Activated B cell treated with CpG ODN at 0.5 μM for 24 hours (primary cell): ENCODE measurements around the gene DLX2. TPM values are rescaled to one million over a fixed set of nuclear protein-coding genes. Genes with fewer than 3 reads are reported as not detected.

ENCODE experiments used
- ATAC-seq: fragments of 200-7000 bp; cut with Tn5 transposase; one replicate; pipeline ENCODE4 v1.10.0; 2021; ENCODE audit warnings: low read depth, mild to moderate bottlenecking, moderate library complexity
- CTCF ChIA-PET: fragments of 350-600 bp; sonication (Branson Sonifier 250); formaldehyde crosslinking; loops from one replicate; lab custom pipeline; 2021; ENCODE audit warnings: antibody characterized with exemption; lab: Charles Lee
- POLR2A ChIA-PET: fragments of 350-600 bp; sonication (Branson Sonifier 250); formaldehyde crosslinking; loops from one replicate; lab custom pipeline; 2021; ENCODE audit warnings: antibody characterized with exemption; lab: Charles Lee
- DNase-seq: peaks from one replicate; pipeline ENCODE4 v3.0.0; 2022
- H3K27ac Mint-ChIP-seq: one replicate; pipeline ENCODE4 v1.8.0; 2020; ENCODE audit warnings: mixed read lengths
- H3K27me3 Mint-ChIP-seq: one replicate; pipeline ENCODE4 v1.8.0; 2021; ENCODE audit warnings: mixed read lengths
- H3K36me3 Mint-ChIP-seq: one replicate; pipeline ENCODE4 v1.8.0; 2021; ENCODE audit warnings: low read depth, mixed read lengths
- H3K4me1 Mint-ChIP-seq: one replicate; pipeline ENCODE4 v1.8.0; 2021; ENCODE audit warnings: mixed read lengths
- H3K4me3 Mint-ChIP-seq: one replicate; pipeline ENCODE4 v1.8.0; 2020; ENCODE audit warnings: mild to moderate bottlenecking, mixed read lengths
- H3K9me3 Mint-ChIP-seq: one replicate; pipeline ENCODE4 v1.8.0; 2020; ENCODE audit warnings: mixed read lengths
- intact Hi-C: fragments of 100-400 bp; cut with micrococcal nuclease; formaldehyde crosslinking; loops from one replicate; pipeline ENCODE4 v1.15.1; 2024
- total RNA-seq: library from RNA; stranded (reverse); gene quantifications from 2 replicates; pipeline ENCODE4 v1.2.3, GENCODE V29; 2022
- TF ChIP-seq, protein P1 (sequence below): fragments of 200-600 bp; IDR thresholded peaks from one replicate; pipeline ENCODE4 v1.8.0; 2022; ENCODE audit warnings: antibody characterized with exemption, mild to moderate bottlenecking

Gene DLX2
- total RNA-seq, 1 donor from 2014 or later = 0.16 TPM

DNA sequence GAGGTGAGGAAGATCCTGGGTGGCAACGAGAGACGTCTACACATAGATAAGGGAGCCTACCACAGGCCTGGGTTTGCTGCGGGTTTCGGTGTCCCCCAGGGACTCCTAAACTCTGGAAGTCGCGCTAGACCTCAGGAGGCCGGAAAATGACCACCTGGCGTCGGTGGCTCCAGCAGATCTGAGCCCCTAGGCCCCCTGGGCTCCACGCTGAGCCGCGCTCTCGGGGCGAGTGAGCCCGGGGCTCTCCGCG lies 18.4 kb downstream of the DLX2 start:
- CTCF ChIA-PET = interaction anchor here (1.3 kb wide), 1 partner anchor 20 kb away, joined by 3 read pairs; no protein-coding TSS in a partner anchor
- Mint-ChIP-seq H3K4me1 (peaks cover 46% of the 10 kb centered on the region), H3K36me3 (peaks cover 2% of the 10 kb centered on the region), H3K4me3 (peak overlapping the region; percentile 75), H3K27ac (no peak overlapping the region), H3K9me3 (peaks cover 5% of the 10 kb centered on the region), H3K27me3 (peaks cover 75% of the 10 kb centered on the region)
- intact Hi-C loops = loop anchor here (2.0 to 5.0 kb wide), 2 partner anchors 1316 to 1367 kb away; partner anchors contain the start of gene SP5
- TF ChIP-seq, protein P1, sequence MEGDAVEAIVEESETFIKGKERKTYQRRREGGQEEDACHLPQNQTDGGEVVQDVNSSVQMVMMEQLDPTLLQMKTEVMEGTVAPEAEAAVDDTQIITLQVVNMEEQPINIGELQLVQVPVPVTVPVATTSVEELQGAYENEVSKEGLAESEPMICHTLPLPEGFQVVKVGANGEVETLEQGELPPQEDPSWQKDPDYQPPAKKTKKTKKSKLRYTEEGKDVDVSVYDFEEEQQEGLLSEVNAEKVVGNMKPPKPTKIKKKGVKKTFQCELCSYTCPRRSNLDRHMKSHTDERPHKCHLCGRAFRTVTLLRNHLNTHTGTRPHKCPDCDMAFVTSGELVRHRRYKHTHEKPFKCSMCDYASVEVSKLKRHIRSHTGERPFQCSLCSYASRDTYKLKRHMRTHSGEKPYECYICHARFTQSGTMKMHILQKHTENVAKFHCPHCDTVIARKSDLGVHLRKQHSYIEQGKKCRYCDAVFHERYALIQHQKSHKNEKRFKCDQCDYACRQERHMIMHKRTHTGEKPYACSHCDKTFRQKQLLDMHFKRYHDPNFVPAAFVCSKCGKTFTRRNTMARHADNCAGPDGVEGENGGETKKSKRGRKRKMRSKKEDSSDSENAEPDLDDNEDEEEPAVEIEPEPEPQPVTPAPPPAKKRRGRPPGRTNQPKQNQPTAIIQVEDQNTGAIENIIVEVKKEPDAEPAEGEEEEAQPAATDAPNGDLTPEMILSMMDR = no peak
- ATAC-seq (no peak), DNase-seq (peak; percentile 20)
- POLR2A ChIA-PET = interaction anchor here (1.7 kb wide), 1 partner anchor 14 kb away, joined by 4 read pairs; no protein-coding TSS in a partner anchor

DNA sequence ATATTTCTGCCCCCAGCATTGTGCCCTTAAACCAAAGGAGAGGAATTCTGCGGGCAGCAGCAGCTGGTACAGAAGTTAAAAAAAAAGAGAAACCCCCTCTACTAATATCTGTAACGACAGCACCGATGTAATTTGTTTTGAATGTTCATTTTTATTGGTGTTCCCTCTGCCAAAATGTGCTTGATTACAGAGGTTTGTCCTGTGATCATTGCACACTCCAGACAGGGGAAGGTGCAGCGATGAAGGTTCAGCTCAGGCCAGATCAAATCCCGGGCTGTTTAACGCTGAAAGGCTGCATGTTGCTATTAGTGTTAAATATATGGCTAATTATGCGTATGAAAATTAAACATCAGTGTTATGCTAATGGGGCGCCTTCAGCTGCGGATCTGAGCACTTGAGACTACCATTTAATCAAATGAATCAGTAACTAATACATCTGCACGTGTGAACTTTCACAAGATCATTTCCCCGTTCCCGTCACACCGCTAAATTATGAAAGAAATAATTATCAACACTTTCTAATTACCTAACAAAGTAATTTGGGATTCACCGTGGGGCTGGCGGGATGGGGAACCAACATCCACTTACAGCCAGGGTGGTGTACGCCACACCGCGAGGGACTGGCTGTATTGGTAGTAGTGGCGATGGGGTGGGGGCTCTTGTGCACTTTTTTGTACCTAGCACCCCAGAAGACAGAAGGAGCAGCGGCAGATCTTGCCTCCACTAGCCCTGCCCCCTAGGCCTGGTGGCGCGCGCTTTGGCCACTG lies 18.9 kb downstream of the DLX2 start:
- ATAC-seq (no peak), DNase-seq (no peak)
- Mint-ChIP-seq H3K4me1 (peaks cover 46% of the 10 kb centered on the region), H3K36me3 (peaks cover 2% of the 10 kb centered on the region), H3K4me3 (no peak overlapping the region), H3K27ac (no peak overlapping the region), H3K9me3 (peaks cover 5% of the 10 kb centered on the region), H3K27me3 (peaks cover 76% of the 10 kb centered on the region)
- ChIA-PET POLR2A (interaction anchor here (1.7 kb wide), 1 partner anchor 15 kb away, joined by 4 read pairs; no protein-coding TSS in a partner anchor), CTCF (interaction anchor here (1.3 kb wide), 1 partner anchor 21 kb away, joined by 3 read pairs; no protein-coding TSS in a partner anchor)
- TF ChIP-seq, protein P1 = no peak
- intact Hi-C loops = loop anchor here (2.0 to 5.0 kb wide), 2 partner anchors 1317 to 1367 kb away; partner anchors contain the start of gene SP5

DNA sequence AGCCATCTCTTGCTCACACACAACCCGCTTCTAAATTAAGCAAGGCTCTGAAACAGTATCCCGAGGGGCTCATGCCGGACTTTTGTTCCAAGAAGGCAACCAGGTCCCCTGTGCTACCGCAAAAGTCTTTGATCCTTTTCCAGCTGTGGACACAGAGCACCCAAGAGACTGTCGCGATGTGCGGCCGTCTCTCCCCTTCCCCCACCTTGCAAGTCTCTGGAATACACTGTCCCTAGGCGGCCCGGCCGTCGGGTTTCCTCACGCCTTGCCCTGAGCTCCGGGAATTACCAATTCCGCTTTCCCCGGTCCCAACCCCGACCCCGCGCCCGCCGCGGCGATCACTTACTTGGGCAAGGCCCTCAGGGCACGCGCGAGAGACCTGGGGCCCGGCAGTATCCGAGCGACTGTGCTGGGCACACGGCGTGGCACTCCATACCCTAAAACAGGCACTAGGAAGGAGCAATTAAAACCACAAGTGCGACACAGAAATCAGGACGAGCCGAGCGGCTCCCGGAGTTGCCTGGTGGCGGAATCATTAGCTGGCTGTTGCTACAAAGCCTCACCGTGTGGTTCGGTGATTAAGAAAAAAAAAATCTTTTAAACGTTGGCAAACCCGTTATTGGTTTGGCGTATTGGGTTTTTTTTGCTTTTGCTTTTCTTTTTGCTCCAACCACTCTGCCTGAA lies 19.6 kb downstream of the DLX2 start:
- Mint-ChIP-seq H3K36me3 (peaks cover 2% of the 10 kb centered on the region), H3K27ac (no peak overlapping the region), H3K27me3 (peaks cover 69% of the 10 kb centered on the region), H3K9me3 (peaks cover 5% of the 10 kb centered on the region), H3K4me3 (no peak overlapping the region), H3K4me1 (peaks cover 43% of the 10 kb centered on the region)
- ChIA-PET CTCF (interaction anchor here (1.3 kb wide), 1 partner anchor 22 kb away, joined by 3 read pairs; no protein-coding TSS in a partner anchor), POLR2A (interaction anchor here (1.7 kb wide), 1 partner anchor 16 kb away, joined by 4 read pairs; no protein-coding TSS in a partner anchor)
- TF ChIP-seq, protein P1 = no peak
- DNase-seq (no peak), ATAC-seq (no peak)
- intact Hi-C loops = loop anchor here (5.0 kb wide), 1 partner anchor 1366 kb away; the partner anchor contains the start of gene SP5

DNA sequence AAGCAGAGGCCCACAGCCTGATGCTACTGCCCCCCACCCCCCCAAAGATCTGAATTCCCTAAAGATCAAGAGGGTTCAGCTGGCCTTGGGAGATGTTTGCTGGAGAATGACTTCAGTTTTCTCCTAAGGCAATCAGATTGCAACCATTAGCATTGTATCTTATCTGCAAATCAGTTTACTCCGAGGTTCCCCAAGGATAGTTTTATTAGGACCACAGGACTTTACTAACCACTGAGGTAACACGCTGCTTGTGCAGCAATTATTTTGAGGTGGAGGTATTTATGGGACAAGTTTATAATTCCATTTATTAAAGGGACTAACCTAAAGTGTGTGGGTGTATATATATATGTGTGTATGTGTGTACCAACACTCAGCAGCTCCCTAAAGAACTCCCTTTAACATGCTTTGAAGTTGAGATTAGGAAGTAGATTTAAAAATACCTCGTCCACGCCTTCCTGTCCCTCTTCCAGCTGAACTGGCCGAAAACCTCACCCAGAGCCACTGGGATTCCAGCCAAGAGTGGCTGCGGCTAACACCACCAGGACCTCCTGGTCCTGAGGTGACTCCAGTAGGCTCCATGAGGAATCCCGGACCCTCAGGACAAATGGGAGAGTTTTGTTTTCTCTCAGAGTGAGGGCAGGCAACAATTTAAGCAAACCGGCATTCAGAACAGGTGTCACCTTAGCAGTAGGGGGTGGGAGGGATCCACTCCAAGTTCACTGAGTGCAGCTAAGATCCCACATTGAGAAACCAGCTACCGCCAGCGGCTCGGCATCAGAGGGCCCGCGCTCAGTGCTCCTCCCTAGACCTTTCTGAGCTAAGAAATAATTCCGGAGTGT lies 20.4 kb downstream of the DLX2 start:
- CTCF ChIA-PET = interaction anchor here (0.9 kb wide), 1 partner anchor 22 kb away, joined by 3 read pairs; no protein-coding TSS in a partner anchor
- TF ChIP-seq, protein P1 = no peak

More for the DNA sequence above, 20.4 kb downstream of the DLX2 start:
- H3K9me3 Mint-ChIP-seq = peaks cover 5% of the 10 kb centered on the region
- no peak for ATAC-seq
- POLR2A ChIA-PET = no interaction called here
- H3K36me3 Mint-ChIP-seq = no peaks in the 10 kb centered on the region
- intact Hi-C loops = loop anchor here (5.0 kb wide), 1 partner anchor 1365 kb away; the partner anchor contains the start of gene SP5
- peak overlapping the region; percentile 53 for H3K27ac Mint-ChIP-seq
- peaks cover 38% of the 10 kb centered on the region for H3K4me1 Mint-ChIP-seq
- H3K27me3 Mint-ChIP-seq = peaks cover 61% of the 10 kb centered on the region
- DNase-seq = no peak
- no peak overlapping the region for H3K4me3 Mint-ChIP-seq
